Measurements from ENCODE around the gene OXNAD1.

OXNAD1 gene

DNA sequence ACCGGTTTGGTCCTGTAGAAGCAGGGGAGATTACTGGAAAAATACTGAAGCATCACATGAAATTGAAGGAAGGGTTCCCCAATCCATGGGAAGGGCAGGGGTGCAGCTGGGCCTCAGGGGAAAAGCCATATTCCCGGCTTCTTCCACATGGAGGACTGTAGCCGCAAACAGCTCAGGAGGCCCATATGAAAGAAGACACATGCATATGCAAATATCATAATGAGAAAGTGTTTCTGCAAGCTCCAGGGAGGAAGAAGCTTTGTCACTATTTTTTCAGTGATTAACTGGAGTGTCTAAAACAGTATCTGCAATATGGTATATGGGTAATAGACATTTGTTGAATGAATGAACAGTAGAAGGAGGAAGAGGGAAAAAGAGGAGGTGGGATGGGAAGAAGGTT lies 19.4 kb upstream of the OXNAD1 start:
- TF ChIP-seq, protein P1, sequence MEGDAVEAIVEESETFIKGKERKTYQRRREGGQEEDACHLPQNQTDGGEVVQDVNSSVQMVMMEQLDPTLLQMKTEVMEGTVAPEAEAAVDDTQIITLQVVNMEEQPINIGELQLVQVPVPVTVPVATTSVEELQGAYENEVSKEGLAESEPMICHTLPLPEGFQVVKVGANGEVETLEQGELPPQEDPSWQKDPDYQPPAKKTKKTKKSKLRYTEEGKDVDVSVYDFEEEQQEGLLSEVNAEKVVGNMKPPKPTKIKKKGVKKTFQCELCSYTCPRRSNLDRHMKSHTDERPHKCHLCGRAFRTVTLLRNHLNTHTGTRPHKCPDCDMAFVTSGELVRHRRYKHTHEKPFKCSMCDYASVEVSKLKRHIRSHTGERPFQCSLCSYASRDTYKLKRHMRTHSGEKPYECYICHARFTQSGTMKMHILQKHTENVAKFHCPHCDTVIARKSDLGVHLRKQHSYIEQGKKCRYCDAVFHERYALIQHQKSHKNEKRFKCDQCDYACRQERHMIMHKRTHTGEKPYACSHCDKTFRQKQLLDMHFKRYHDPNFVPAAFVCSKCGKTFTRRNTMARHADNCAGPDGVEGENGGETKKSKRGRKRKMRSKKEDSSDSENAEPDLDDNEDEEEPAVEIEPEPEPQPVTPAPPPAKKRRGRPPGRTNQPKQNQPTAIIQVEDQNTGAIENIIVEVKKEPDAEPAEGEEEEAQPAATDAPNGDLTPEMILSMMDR (IDR thresholded peaks at IDR 0.05; ENCODE audit: low read depth, low read length), result no peak
- H3K4me3 ChIP-seq (ENCODE audit: low read depth, low read length), result no peak overlapping the region

DNA sequence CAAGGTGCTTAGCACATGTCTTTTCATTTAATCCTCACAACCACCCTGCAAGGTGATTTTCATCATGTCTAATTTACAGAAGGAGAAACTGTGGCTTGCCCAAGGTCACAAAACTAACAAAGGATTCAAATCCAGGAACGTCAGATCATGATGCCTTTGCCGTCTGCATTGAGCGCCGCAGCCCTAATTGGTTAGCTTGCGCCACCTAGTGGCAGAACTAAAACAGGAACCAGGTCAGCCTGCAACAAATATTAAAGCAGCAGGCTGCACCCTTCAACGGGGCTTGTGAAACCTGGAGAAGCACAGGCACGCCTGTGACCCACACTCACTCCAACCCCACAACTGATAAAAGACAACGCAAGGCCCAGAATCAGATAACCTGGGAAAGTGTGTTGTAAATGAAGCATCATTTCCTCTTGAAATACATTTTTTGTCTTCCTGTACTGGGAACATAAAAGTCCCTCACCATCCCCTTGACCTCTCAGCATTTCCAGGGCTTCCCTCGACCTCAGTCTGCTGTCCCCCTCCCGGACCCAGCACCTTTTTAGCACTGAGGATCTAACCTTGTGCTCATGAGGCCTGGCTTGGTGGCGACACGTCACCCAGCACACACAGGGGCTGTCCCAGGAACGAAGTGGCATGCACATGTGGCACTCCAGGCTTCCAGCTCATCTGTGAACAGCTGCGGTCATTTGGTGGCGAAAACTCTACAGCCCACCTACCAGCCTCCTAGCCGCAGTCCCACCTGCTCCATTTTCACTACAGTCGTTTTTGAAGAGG lies 17.5 kb upstream of the OXNAD1 start:
- H3K4me3 ChIP-seq (ENCODE audit: low read depth, low read length), result no peak overlapping the region
- TF ChIP-seq, protein P1 (IDR thresholded peaks at IDR 0.05; ENCODE audit: low read depth, low read length), result peak; percentile 81

DNA sequence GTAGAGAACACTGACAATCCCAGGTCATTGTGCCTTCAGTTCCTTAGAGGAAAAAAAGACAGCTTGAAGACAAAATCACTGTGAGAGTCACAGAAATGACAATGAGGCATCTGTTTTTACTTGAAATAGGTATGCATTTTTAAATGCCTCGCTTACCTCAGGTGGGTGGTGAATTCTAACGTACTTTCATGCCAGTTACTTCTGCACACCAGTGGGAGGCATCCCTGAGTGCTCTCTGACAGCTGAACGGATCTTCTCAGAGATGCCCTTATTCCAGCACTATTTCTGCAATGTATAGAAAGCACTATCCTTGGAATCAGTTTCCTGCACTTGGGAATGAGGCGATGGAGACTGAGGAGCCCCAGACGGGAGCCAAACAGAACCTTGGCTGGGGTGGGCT lies 16.5 kb upstream of the OXNAD1 start:
- no peak overlapping the region for H3K4me3 ChIP-seq (ENCODE audit: low read depth, low read length)
- TF ChIP-seq, protein P1 (IDR thresholded peaks at IDR 0.05; ENCODE audit: low read depth, low read length), result no peak

DNA sequence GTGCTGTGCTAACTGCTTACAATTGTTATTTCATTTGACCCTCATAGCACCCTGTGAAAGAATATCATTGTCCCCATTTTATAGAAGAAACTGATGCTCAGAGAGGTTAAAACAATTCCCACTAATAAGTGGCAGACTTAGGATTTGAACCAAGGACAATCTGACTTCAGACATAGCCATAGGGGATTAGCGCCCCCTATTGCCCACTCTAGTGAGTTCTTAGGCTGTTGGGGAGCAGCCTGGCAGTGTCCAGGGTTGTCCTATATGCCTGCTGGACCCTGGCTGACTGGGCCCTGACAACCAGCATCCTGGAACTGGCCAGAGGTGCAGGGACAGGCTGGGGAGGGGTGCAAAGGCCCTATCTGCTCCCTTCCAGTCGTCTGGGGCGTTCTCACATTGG lies 15.7 kb upstream of the OXNAD1 start:
- TF ChIP-seq, protein P1 (IDR thresholded peaks at IDR 0.05; ENCODE audit: low read depth, low read length), result peak; percentile 45
- no peak overlapping the region for H3K4me3 ChIP-seq (ENCODE audit: low read depth, low read length)

DNA sequence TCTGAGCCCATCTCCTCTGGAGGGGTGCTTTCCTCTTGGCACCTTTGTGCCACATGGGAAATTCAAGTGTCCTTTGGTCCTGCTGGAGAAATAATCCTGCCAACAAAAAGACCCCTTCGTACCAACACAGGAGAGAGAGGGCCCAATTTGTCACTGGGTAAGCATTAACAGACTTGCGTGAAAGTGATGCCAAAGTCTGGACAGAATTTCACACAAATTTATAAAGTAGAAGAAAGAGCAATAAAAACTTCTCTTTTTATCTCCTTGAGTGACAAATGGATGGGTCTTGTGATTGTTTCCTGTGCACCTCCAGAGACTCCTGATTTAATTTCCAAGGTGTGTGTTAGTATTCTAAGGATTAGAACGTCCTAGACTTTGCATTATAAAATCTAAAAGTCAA lies 15.1 kb upstream of the OXNAD1 start:
- TF ChIP-seq, protein P1 (IDR thresholded peaks at IDR 0.05; ENCODE audit: low read depth, low read length), result no peak

DNA sequence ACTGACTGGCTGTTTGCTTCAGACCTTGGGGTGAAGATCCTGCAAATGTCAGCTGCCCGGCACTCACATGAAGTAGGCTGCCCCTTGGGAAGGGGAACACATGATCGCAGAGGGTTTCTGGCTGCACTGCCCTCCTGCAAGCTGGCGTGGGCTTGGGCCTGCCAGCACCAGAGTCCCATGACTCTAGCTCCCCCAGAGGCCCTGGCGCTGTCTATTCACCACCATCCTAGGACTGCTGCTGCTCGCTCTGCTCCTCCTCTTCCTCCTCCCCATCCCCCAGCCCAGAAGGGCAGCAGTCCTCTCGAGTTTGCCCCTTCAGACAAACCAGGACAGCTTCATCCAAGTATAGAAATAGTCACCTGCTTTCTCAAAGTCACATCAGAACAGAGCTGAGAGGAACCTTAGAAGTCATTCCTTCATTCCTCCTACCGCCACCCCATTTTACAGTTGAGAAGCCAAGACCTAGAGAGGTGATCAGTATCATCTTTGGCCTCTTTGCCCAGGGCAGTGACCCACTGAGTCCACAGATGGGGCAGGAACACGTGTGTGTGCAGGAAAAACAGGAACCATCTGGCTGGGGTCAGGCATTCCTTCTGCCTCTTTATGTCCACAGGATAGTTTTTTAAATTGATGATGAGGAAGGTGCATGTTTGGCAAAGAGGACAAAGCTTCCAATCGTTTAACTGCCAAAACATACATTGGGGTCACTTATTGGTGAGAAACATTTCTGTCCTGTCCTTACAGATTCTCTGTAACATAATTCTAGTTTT lies 13.5 kb upstream of the OXNAD1 start:
- no peak overlapping the region for H3K4me3 ChIP-seq (ENCODE audit: low read depth, low read length)
- TF ChIP-seq, protein P1 (IDR thresholded peaks at IDR 0.05; ENCODE audit: low read depth, low read length), result no peak

More for the DNA sequence above, 15.1 kb upstream of the OXNAD1 start:
- no peak overlapping the region for H3K4me3 ChIP-seq (ENCODE audit: low read depth, low read length)
